RPMI7951 (cell line): ENCODE data around the gene TRANK1. TPM values are rescaled to one million over a fixed set of nuclear protein-coding genes. Genes with fewer than 3 reads are reported as not detected.

ENCODE experiments used
- DNase-seq: peaks from one replicate; pipeline ENCODE4 v3.0.0-alpha.2; 2012; ENCODE audit warnings: low read depth
- total RNA-seq: library from RNA; depleted of rRNA; stranded (reverse); fragments of >200 nt; shearing (Covaris generic); gene quantifications from 2 replicates; pipeline ENCODE4 v1.2.3, GENCODE V29; 2014; rRNA removed

The TRANK1 gene
- total RNA-seq, 1 experiment from 2014 or later = 15.3 TPM

DNA sequence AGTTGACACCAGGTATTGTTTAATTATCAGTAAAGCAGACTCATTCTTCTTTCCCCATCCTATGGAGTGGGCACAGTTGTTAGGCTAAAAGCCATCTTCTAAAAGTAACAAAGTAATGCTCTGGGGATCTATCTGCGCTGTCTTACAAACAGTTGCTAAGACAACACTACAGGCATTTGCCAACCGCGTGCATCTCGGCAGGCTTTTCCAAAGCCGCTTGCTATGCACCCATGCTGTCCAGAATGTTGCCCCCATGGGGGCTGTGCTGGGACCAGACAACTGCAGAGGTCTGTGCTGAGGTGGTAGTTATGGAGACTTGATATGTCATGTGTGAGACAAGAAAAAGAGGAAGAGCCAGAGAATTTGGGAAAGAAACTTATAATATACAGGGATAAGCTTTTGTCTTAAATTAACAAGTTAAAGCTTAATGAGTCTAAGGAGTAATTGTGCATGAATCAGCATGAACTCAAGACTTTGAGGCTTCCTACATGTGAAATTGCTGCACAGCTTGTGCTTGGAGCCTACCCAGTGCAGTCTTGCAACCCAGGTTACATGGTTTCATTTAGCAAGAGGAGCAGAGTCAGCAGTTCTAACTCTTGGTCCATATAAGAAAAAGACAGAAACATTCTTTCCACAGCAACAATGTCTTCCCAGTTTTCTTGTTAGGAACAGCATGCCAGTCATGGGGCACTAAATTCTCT lies 141.6 kb downstream of the TRANK1 start:
- DNase-seq = no peak

DNA sequence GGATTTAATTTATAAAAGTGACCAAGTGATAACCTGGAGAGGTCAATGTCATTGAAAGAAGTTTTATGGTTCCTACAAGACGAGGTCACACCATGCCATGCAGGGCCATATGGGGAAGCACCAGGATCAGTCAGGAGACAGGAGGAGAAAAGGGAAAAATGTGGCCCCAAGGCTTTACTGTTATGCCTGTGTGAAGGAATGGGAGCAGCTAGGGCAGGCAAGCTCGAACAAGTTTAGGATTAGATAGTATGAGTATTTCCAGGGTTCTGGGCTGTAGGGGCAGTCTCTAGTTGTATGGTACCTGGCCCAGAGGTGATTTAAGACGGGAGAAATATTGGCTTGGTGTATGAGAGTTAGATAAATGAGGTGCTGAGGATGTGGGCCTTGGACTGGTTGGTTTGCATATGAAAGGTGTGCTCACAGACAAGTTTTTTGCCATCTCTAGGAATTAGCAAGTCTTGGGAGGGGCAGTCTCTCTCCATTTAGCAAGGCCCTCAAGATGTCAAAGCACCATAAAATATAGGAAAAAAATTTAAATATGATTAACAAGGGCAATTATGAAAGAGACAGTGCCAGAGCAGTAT lies 144.2 kb downstream of the TRANK1 start:
- DNase-seq = no peak

DNA sequence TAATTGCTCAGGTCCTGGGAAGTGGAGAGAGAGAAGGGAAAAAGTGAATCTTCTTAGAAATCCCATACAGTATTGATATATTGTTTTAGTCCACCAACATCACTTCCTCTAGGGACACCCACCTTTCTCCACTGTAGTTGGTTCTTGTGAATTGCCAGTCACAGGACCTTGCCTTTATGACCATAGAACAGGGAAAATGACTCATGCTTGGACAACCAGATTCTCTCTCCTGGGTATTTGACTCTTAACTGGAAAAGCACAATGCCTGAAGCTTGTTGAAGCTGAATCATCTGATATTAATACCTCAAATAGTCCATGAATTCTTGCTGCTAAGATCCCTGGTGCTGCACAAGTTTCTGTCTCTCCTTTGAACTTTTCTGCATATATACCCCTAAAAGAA lies 148.0 kb downstream of the TRANK1 start:
- peak; percentile 30 for DNase-seq

DNA sequence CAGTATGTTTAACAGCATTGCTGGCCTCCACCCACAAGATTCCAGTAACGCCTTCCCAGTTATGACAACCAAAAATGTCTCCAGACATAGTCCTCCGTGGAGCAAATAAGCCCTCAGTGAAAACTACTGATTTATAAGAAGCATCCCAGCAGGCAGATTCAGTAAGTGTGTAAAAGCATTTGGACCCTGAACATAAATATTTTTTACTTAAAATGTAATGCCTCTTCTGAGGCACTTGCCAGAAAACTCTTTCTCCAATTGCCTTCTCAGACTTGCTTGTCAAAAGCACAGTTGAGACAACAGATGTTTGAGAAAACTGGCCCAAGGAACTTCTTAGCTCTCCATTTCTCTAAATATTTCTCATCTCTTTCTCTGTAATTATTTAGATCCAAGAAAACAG lies 148.7 kb downstream of the TRANK1 start:
- no peak for DNase-seq

DNA sequence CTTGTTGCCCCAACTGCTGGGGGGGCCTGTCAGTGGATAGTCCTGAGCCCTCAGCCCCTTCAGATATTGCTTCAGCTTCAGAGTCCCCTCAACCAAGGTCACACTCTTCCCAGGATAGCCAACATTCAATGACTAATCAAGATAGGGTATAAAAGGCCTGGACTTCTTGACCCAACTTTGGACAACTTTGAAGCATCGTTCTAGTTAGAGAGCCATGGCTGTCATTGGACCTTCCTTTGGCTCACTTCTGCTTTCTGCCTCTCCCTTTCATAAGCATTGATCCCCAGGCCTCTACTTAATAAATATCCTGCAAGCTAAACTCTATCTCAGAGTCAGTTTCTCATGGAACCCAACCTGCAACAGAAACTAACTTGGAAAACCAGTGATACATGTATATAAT lies 149.2 kb downstream of the TRANK1 start:
- DNase-seq = no peak

DNA sequence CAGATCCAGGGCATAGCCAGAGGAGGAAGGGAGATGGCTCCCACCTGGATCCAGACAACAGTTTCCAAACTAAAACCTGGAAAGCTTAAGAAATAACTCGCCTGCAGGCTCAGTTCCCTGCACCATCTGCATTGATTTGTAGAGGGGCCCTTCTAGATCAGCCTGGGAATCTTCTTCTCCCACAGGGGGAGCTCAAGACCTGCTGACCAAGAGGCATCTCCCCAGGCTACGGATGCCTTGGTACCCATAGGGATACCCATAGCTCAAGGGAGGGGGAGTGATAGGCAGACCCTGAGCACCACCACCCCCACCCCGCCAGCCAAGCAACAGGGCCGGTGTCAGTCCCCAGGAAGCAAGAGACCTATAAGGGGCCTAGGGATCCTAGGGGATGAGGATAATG lies 152.5 kb downstream of the TRANK1 start:
- peak; percentile 29 for DNase-seq

DNA sequence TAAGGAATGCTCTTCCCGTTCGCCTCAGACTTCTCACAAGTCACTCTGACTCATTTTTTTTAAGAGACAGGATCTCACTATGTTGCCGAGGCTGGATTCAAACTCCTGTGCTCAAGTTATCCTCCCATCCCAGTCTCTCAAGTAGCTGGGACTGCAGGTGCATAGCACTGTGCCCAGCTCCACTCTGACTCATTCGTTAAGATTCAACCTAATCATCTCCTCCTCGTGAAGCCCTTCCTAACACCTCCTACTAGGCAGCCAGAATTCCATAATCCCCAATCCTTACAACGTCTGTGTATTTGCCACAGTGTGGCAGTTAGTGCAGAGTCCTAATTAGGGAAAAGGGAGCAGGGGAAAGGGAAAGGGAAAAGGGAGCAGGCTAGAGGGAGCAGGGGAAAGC lies 154.1 kb downstream of the TRANK1 start:
- no peak for DNase-seq

DNA sequence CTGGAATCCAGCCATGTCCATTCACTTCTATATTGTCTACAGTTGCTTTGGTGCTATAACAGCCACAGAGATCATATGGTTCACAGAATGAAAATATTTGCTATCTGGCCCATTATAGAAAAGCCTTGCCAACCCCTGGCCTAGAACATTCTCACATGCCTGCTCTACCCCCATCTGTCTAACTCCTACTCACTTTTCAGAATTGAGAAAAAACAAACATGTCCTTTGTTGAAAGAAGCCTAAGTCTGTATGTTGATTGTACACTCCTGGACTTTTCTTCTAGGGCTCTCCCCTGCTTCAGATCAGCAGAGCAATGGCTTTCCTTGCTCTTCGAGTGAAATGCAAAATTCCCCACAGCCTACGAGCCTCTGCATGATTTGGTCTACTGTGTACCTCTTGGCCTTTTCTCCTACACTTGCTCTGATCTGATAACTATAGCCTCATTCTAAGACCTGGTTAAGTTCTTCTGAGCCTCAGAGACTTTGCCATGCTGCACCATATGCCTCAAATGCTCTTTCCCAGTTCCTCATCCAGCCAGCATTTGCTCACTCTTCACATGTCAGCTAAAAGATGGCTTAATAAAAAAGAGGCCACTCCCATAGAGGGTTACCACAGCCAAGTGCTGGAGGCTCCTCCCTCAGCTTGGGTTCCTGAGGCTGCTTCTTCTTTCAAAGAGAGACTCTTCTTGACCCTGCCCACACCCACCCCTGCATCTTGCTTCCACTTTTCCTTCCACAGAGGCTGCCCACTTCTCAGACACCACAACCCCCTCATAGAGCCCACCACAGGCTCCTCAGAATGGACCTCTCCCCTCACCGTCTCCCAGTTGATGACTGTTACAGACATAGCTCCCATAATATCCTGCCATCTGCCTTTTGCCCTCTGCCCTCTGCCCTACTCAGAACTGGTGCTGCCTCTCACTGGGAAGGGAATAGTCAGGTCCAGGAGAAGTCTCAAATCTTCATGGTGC lies 157.6 kb downstream of the TRANK1 start:
- DNase-seq = no peak

DNA sequence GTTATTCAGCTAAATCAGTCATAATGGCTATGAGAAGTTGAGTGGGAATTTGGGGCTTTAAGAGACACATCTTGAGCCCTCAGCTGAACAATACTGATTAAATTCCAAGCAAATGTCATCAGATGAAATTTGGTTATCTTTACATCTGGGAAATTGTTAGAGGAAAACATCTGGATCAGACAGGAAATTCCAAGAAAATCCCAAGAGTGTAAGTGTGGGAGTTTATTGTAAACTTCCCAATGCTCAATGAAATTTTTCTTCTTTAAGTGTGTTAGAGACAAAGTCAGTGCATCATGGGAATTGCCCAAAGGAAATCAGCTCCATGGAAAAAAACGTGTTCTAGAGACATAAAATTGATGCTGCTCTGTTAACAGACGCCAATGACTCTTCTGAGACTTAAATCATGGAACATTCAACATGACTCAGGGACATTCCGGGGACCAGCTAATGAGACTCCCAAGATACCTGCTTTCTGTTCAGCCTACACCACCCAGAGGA lies 160.7 kb downstream of the TRANK1 start:
- no peak for DNase-seq

DNA sequence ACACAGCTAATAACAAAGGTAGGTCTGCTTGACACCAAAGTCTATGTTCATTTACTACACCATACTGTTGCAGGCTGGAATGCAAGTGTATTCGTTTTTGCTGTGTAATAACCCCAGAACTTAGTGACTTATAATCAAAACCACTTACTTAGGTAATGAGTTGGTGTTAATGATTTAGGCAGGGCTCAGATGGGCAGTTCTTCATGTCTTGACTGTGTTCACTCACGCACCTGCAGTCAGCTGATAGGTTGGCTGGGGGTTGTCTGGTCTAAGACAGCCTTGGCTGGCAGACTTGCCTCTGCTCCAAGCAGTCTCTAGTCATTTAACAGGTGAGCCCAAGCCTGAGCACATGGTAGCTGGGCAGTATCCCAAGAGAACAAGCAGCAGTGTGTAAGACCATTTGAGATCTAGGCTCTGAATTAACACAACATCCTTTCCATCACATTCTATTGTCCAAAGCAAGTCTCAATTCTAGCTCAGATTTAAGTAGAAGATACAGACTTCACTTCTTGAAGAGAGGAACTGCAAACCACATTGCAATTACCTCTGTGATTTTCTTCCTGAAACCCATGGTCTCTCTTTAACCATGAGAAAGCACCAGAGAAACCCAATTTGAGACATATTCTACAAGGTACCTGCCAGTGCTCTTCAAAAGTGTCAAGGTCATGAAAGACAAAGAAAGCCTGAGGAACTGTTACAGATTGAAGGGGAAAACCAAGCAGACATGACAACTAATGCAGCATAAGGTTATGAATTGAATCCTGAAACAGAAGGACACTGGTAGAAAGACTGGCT lies 167.2 kb downstream of the TRANK1 start:
- DNase-seq = no peak

Other genes with a start within 250 kb of the TRANK1 start
- not detected in 2 replicates for gene DCLK3, start 180.5 kb downstream of the TRANK1 start, total RNA-seq
- gene EPM2AIP1, start 48.1 kb upstream of the TRANK1 start, total RNA-seq = 7.8 and 10.1 TPM in 2 replicates
- gene MLH1, start 48.5 kb upstream of the TRANK1 start, total RNA-seq = 74.1 and 85.8 TPM in 2 replicates
- gene LRRFIP2, start 229.5 kb upstream of the TRANK1 start, total RNA-seq = 77.5 and 99.9 TPM in 2 replicates